ENCODE measurements around the gene CABLES1. TPM values are rescaled to one million over a fixed set of nuclear protein-coding genes. Genes with fewer than 3 reads are reported as not detected.
A peak's percentile ranks its signal among the peaks of the same experiment; 100 is the strongest.

Gene CABLES1
- polyA plus RNA-seq, 1 donor, result 11.1 TPM

DNA sequence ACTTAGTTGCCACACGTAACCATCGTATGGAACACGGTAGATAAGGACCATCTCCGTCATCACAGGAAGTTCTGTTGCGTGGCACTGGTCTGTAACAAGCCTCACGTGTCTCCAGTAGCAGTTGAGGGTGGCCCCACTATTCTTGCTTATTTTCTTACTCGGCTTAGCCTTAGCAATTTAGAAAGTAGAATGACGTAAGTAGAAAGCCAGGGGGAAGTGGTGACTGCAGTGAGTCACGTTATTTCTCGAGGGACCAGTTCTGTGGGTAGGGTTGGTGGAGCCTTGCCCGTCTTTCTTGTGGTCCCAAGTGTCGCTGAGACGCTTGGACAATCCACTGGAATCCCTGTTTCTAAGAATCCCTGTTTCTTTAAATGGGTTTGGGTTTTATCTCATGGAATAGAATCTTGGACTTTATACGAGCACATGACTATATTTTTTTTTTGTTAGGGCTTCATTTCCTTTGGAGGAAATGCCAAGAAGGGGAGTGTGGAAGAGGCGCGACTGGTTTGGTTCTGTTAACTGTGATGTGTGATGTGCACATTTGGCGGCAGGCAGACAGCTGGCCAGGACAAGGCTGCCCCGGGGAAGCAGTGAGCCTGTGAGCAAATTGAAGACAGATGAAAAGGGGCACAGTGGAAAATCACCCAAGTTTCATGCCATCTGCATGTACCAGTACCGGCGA, 96.2 kb downstream of the CABLES1 start:
- peaks cover 18% of the 10 kb centered on the region for H3K4me1 ChIP-seq (ENCODE audit: control insufficient read depth, insufficient read depth, low read length)
- WGBS (ENCODE audit: insufficient coverage, low lambda C conversion rate), result 83% methylated on average over 5 of the region's 20 CpGs
- DNase-seq, result peak in 1 of 2 donors; percentile 41
- H3K36me3 ChIP-seq (ENCODE audit: control insufficient read depth, insufficient read depth, low read length), result peaks cover 4% of the 10 kb centered on the region
- no peak overlapping the region for H3K27ac ChIP-seq (ENCODE audit: low read length)
- no peaks in the 10 kb centered on the region for H3K27me3 ChIP-seq (ENCODE audit: control insufficient read depth, insufficient read depth, low read length)
- no peaks in the 10 kb centered on the region for H3K9me3 ChIP-seq (ENCODE audit: control insufficient read depth, low read depth, low read length)
- no peak overlapping the region for H3K4me3 ChIP-seq (ENCODE audit: low read length)

DNA sequence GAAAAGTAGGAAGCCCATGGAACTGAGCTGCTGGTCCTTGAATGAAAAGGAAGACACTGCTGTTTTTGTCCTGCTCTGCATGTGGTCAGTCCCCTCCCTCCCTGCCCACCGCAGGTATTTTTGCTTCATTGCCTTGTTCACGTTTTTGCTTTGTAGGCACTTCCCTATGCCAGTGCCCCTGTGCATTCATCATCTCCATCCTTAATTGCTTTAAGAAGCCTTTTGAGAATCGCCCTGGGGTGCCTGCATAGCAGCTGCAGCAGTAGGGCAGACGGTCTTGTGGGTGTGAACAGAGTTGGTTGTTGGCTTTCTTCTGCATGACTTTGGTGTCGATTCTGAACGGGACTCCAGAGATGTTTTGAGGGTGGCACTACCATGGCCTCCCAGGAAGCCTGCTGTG, 97.0 kb downstream of the CABLES1 start:
- H3K4me3 ChIP-seq (ENCODE audit: low read length), result no peak overlapping the region
- peaks cover 9% of the 10 kb centered on the region for H3K36me3 ChIP-seq (ENCODE audit: control insufficient read depth, insufficient read depth, low read length)
- H3K27me3 ChIP-seq (ENCODE audit: control insufficient read depth, insufficient read depth, low read length), result no peaks in the 10 kb centered on the region
- no peak for DNase-seq
- H3K9me3 ChIP-seq (ENCODE audit: control insufficient read depth, low read depth, low read length), result no peaks in the 10 kb centered on the region
- WGBS (ENCODE audit: insufficient coverage, low lambda C conversion rate), result no CpG with 5 or more reads among the region's 6 CpGs
- no peak overlapping the region for H3K27ac ChIP-seq (ENCODE audit: low read length)
- H3K4me1 ChIP-seq (ENCODE audit: control insufficient read depth, insufficient read depth, low read length), result peaks cover 18% of the 10 kb centered on the region

DNA sequence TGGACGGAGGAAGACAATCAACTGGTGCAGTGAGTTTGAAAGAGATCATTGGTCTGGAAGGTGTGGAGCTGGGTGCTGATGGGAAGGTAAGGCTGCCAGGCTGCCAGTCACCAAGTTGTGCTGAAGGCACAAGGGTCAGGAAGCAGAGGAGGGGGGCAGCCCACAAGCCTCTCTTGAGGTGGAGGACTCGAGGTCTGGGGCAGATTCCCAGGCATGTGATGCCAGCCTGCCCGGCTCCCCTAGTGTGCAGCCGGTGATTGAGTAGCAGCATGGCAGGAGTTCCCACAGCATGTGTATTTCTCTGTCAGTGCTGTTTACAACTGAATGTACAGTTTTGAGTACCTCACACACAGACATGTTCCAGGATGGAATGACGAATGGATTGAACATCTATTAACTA, 99.3 kb downstream of the CABLES1 start:
- Histone ChIP-seq H3K36me3 (ENCODE audit: control insufficient read depth, insufficient read depth, low read length) (peaks cover 12% of the 10 kb centered on the region), H3K4me3 (ENCODE audit: low read length) (no peak overlapping the region), H3K4me1 (ENCODE audit: control insufficient read depth, insufficient read depth, low read length) (peaks cover 4% of the 10 kb centered on the region), H3K27me3 (ENCODE audit: control insufficient read depth, insufficient read depth, low read length) (no peaks in the 10 kb centered on the region), H3K27ac (ENCODE audit: low read length) (no peak overlapping the region), H3K9me3 (ENCODE audit: control insufficient read depth, low read depth, low read length) (no peaks in the 10 kb centered on the region)
- DNase-seq, result no peak
- WGBS (ENCODE audit: insufficient coverage, low lambda C conversion rate), result no CpG with 5 or more reads among the region's 5 CpGs

DNA sequence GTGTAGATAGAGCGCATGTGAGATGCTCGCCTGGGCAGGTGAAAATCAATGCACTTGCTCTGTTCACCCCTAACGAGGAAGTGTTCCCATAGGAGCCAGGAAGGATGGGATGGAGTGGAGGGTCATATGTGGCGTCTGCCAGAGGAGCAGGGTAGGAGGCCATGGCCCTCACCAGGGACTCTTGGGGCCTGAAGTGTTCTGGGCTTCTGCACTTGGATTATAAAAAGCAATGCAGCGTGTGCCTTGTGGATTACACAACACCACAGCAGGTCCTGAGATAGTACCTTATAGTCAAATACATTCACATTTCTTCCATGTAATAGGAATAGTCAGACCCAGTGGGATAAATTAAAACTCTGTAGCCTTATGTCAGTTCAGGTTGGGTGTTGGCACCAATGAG, 100.1 kb downstream of the CABLES1 start:
- DNase-seq, result no peak
- Histone ChIP-seq H3K4me3 (ENCODE audit: low read length) (no peak overlapping the region), H3K9me3 (ENCODE audit: control insufficient read depth, low read depth, low read length) (no peaks in the 10 kb centered on the region), H3K27me3 (ENCODE audit: control insufficient read depth, insufficient read depth, low read length) (no peaks in the 10 kb centered on the region), H3K36me3 (ENCODE audit: control insufficient read depth, insufficient read depth, low read length) (peaks cover 12% of the 10 kb centered on the region), H3K4me1 (ENCODE audit: control insufficient read depth, insufficient read depth, low read length) (peaks cover 4% of the 10 kb centered on the region), H3K27ac (ENCODE audit: low read length) (no peak overlapping the region)
- no CpG with 5 or more reads among the region's 5 CpGs for WGBS (ENCODE audit: insufficient coverage, low lambda C conversion rate)

DNA sequence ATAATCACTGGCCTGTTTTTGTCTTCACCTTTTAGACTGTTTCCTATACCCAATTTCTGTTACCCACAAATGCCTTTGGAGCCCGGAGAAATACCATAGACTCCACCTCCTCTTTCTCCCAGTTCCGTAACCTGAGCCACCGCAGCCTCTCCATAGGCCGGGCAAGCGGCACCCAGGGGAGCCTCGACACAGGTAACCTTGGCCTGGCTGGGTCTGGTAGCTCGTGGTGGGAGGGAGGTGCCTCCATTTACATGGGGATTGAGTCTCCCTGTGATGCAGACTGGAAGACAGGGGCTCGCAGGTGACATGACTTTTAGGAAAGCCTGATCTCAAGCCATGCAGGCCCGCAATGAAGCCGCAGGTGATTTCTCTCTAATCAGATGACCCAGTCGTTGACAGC, 100.6 kb downstream of the CABLES1 start:
- Histone ChIP-seq H3K27me3 (ENCODE audit: control insufficient read depth, insufficient read depth, low read length) (no peaks in the 10 kb centered on the region), H3K27ac (ENCODE audit: low read length) (no peak overlapping the region), H3K9me3 (ENCODE audit: control insufficient read depth, low read depth, low read length) (no peaks in the 10 kb centered on the region), H3K4me3 (ENCODE audit: low read length) (no peak overlapping the region), H3K4me1 (ENCODE audit: control insufficient read depth, insufficient read depth, low read length) (peaks cover 4% of the 10 kb centered on the region), H3K36me3 (ENCODE audit: control insufficient read depth, insufficient read depth, low read length) (peaks cover 12% of the 10 kb centered on the region)
- WGBS (ENCODE audit: insufficient coverage, low lambda C conversion rate), result no CpG with 5 or more reads among the region's 11 CpGs
- no peak for DNase-seq

DNA sequence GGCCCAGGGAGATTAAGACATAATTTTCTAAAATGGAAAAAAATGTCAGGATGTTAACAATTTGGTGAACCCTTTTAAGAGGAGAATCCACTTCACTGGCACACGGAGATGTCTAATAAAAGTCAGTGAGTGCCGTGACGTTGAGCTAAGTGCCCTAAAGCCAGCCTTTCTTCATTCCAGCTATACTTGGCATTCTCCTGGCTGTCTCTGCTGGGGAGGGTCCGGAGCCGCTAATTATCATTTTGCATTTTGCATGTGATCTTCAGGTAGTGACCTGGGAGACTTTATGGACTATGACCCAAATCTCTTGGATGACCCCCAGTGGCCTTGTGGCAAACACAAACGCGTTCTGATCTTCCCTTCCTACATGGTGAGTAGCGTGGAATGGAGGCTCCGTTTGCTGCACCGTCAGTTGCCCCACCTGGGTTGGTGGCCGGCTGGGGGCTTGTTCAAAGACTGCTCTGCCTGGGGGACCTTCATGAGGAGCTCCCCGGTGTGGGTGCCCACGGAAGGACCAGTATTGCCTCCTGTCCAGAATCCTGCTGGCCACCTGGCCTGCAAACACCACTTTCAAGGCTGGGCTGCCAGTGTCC, 101.7 kb downstream of the CABLES1 start:
- no peak overlapping the region for H3K27ac ChIP-seq (ENCODE audit: low read length)
- WGBS (ENCODE audit: insufficient coverage, low lambda C conversion rate), result no CpG with 5 or more reads among the region's 13 CpGs
- H3K36me3 ChIP-seq (ENCODE audit: control insufficient read depth, insufficient read depth, low read length), result peaks cover 12% of the 10 kb centered on the region
- no peak overlapping the region for H3K4me3 ChIP-seq (ENCODE audit: low read length)
- DNase-seq, result no peak
- no peaks in the 10 kb centered on the region for H3K4me1 ChIP-seq (ENCODE audit: control insufficient read depth, insufficient read depth, low read length)
- H3K9me3 ChIP-seq (ENCODE audit: control insufficient read depth, low read depth, low read length), result no peaks in the 10 kb centered on the region
- no peaks in the 10 kb centered on the region for H3K27me3 ChIP-seq (ENCODE audit: control insufficient read depth, insufficient read depth, low read length)

DNA sequence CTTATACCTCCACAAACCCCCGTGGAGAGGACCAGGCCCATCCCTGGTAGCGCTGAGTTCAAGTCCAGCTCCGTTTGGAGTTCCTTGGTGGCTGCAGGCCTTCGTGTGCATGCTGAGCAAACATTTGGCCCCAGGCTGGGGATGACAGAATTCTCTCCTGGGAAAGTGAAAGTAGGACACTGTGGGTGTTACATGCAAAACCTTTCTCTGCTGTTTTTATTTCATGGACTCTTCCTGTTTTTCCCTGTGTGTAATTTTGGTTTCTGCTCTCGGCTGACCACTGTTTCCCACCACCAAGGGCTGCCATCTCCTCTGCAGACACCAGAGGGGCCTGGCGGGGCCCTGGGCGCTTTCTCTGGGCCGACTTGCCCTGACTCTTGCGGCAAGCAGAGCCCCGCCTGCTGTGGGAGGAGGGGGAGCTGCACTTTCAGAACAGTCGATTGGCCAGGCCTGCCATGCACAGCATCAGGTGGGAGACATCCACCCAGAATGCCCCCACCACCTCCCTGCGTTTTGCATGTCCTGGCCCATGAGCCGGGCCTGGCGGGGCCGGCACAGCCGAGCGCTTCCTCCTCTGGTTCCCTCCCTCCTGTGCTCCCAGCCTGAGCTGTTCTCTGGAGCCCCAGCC, 102.4 kb downstream of the CABLES1 start:
- H3K4me3 ChIP-seq (ENCODE audit: low read length), result no peak overlapping the region
- H3K27ac ChIP-seq (ENCODE audit: low read length), result no peak overlapping the region
- no CpG with 5 or more reads among the region's 17 CpGs for WGBS (ENCODE audit: insufficient coverage, low lambda C conversion rate)
- no peaks in the 10 kb centered on the region for H3K27me3 ChIP-seq (ENCODE audit: control insufficient read depth, insufficient read depth, low read length)
- H3K9me3 ChIP-seq (ENCODE audit: control insufficient read depth, low read depth, low read length), result no peaks in the 10 kb centered on the region
- H3K4me1 ChIP-seq (ENCODE audit: control insufficient read depth, insufficient read depth, low read length), result no peaks in the 10 kb centered on the region
- peak in 1 of 2 donors; percentile 20 for DNase-seq
- H3K36me3 ChIP-seq (ENCODE audit: control insufficient read depth, insufficient read depth, low read length), result peaks cover 12% of the 10 kb centered on the region

DNA sequence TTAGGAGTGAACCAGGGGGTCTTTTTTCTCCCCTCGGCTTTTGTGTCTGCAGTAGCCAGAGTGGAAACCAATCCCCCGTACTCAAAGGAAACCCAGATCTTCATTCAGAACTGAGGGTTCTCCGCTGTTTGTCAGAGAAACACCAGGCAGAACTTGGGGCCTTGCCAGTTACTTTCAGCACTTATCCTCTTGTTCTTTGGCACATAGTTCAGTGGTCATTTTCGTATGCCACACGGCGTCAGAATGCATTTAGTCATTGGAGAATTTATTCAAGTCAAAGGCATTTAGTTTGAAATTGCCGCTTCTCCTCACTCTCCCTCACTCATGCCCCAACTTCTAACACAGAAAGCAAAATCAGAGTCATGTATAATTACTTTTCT, 102.9 kb downstream of the CABLES1 start:
- no peak overlapping the region for H3K4me3 ChIP-seq (ENCODE audit: low read length)
- no peaks in the 10 kb centered on the region for H3K4me1 ChIP-seq (ENCODE audit: control insufficient read depth, insufficient read depth, low read length)
- 100% methylated on average over 1 of the region's 7 CpGs for WGBS (ENCODE audit: insufficient coverage, low lambda C conversion rate)
- H3K36me3 ChIP-seq (ENCODE audit: control insufficient read depth, insufficient read depth, low read length), result peaks cover 12% of the 10 kb centered on the region
- H3K27ac ChIP-seq (ENCODE audit: low read length), result no peak overlapping the region
- H3K27me3 ChIP-seq (ENCODE audit: control insufficient read depth, insufficient read depth, low read length), result no peaks in the 10 kb centered on the region
- DNase-seq, result no peak
- no peaks in the 10 kb centered on the region for H3K9me3 ChIP-seq (ENCODE audit: control insufficient read depth, low read depth, low read length)

DNA sequence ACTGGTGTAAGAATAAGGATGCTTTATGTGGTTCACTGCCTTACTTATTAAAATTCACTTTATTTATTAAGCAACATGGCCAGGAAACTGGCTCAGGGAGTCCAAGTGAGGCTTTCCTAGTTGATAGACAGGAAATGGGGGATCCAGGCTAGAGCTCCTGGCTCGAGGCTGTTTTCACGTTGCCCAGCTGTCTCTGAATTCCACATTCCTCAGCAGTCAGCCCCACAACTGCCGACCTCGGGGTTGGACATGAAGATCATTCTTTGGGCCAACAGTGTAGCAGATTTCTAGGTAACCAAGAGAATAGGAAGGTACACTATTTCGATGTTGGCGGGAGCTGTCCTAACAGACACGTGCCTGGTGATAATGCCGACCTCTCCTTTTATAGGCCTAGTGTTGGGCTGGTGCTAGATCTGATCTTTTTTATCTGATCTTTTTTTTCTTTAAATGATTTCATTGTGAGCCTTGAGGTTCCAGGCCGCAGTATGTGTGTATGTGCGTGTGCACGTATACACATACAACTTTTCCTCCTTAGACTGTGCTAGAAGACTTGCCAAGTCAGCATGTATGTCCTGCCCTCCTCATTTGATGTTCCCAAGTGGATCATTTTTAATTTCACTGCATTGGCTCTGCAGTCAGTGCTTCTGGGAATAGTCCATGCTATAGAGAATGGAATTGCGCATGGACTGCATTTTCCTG, 103.5 kb downstream of the CABLES1 start:
- Histone ChIP-seq H3K9me3 (ENCODE audit: control insufficient read depth, low read depth, low read length) (no peaks in the 10 kb centered on the region), H3K4me1 (ENCODE audit: control insufficient read depth, insufficient read depth, low read length) (no peaks in the 10 kb centered on the region), H3K36me3 (ENCODE audit: control insufficient read depth, insufficient read depth, low read length) (peaks cover 12% of the 10 kb centered on the region), H3K27ac (ENCODE audit: low read length) (no peak overlapping the region), H3K27me3 (ENCODE audit: control insufficient read depth, insufficient read depth, low read length) (no peaks in the 10 kb centered on the region), H3K4me3 (ENCODE audit: low read length) (no peak overlapping the region)
- no peak for DNase-seq
- no CpG with 5 or more reads among the region's 12 CpGs for WGBS (ENCODE audit: insufficient coverage, low lambda C conversion rate)

DNA sequence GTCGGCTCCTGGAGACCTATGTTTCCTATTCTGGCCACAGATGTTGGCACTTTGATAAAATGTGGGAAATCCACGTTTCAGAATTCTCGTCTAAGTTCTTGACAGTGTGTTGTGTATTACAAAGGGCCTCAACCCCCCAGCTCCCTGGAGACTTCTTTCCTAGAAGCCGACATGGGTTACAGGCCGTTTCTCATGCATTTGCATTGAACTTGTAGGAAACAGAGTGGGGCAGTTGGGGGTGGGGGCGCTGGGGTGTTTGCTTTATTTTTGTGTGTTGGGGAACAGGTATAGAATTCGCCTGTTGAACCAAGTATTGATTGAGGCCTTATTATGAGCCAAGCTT, 104.0 kb downstream of the CABLES1 start:
- Histone ChIP-seq H3K27ac (ENCODE audit: low read length) (no peak overlapping the region), H3K9me3 (ENCODE audit: control insufficient read depth, low read depth, low read length) (no peaks in the 10 kb centered on the region), H3K27me3 (ENCODE audit: control insufficient read depth, insufficient read depth, low read length) (no peaks in the 10 kb centered on the region), H3K4me1 (ENCODE audit: control insufficient read depth, insufficient read depth, low read length) (no peaks in the 10 kb centered on the region), H3K4me3 (ENCODE audit: low read length) (no peak overlapping the region), H3K36me3 (ENCODE audit: control insufficient read depth, insufficient read depth, low read length) (peaks cover 16% of the 10 kb centered on the region)
- WGBS (ENCODE audit: insufficient coverage, low lambda C conversion rate), result no CpG with 5 or more reads among the region's 7 CpGs
- DNase-seq, result no peak
